HCT116 (cell line): Measurements from ENCODE around the gene ZNF761.

Experiments
- CEBPB ChIP-seq: IDR thresholded peaks from 2 replicates; pipeline ENCODE4 v1.6.1; 2012; ENCODE audit warnings: low read depth
- EGR1 ChIP-seq: IDR thresholded peaks from 2 replicates; pipeline ENCODE4 v1.6.1; 2012; ENCODE audit warnings: low read depth
- EZH2 ChIP-seq: fragments of 200-600 bp; sonication (generic); IDR thresholded peaks from 2 replicates; pipeline ENCODE4 v1.6.1; 2017; ENCODE audit warnings: antibody characterized with exemption, mixed run types
- POLR2A ChIP-seq: IDR thresholded peaks from 2 replicates; pipeline ENCODE4 v1.7.0; 2011; ENCODE audit warnings: borderline replicate concordance; ENCODE audit not compliant: insufficient read depth, insufficient read length; ENCODE audit errors: extremely low read depth
- POLR2AphosphoS5 ChIP-seq: IDR thresholded peaks from 2 replicates; pipeline ENCODE4 v1.6.1; 2011; ENCODE audit warnings: mild to moderate bottlenecking, low read depth, low read length, moderate library complexity
- TCF7L2 ChIP-seq: IDR thresholded peaks from 2 replicates; pipeline ENCODE4 v1.7.0; 2011; ENCODE audit warnings: borderline replicate concordance, inconsistent platforms; ENCODE audit not compliant: insufficient read depth, insufficient read length; ENCODE audit errors: extremely low read depth
- TF ChIP-seq, protein P1 (sequence below), 3 experiments: fragments of 200-600 bp in 1 of 3; sonication (generic) in 1 of 3; IDR thresholded peaks in 2 of 3; conservative IDR thresholded peaks in 1 of 3; 2 replicates each; pipeline ENCODE4 v1.5.1; 2012 to 2017; ENCODE audit warnings: low read depth in 2 of 3, low read length in 2 of 3, antibody characterized with exemption in 1 of 3, borderline replicate concordance in 1 of 3, control low read depth in 1 of 3, mild to moderate bottlenecking in 1 of 3, mixed read lengths in 1 of 3, mixed run types in 1 of 3, moderate library complexity in 1 of 3; ENCODE audit not compliant: insufficient read depth in 1 of 3
- TF ChIP-seq, protein P2 (sequence below): IDR thresholded peaks from 2 replicates; pipeline ENCODE4 v1.6.1; 2012
- TF ChIP-seq, protein P3 (sequence below): IDR thresholded peaks from 2 replicates; pipeline ENCODE4 v1.6.1; 2011; ENCODE audit warnings: mild to moderate bottlenecking, low read length, moderate library complexity; ENCODE audit not compliant: insufficient replicate concordance; ENCODE audit errors: extremely low read depth

DNA sequence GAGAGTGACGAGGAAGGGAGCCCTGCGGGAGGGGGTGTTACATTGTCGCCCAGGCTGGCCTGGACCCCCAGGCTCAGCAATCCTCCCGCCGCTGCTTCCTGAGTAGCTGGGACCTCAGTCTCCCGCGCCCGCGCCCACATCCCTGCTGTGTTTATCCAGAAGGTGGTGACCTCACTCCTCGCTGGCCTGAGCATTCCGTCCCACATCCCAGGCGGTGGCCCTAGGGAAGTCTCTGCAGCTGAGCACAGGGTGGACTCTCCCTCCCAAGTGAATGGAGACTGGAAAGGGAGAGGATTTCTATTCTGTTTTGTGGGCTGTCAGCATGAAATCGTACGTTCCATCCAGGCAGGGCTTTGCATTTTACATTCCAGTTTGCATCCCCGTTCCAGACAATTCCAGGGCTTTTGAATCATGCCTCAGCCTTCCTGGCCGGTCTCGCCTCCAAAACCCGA is 37.2 kb upstream of the ZNF761 start:
- TF ChIP-seq TCF7L2: no peak
- TF ChIP-seq, protein P1, sequence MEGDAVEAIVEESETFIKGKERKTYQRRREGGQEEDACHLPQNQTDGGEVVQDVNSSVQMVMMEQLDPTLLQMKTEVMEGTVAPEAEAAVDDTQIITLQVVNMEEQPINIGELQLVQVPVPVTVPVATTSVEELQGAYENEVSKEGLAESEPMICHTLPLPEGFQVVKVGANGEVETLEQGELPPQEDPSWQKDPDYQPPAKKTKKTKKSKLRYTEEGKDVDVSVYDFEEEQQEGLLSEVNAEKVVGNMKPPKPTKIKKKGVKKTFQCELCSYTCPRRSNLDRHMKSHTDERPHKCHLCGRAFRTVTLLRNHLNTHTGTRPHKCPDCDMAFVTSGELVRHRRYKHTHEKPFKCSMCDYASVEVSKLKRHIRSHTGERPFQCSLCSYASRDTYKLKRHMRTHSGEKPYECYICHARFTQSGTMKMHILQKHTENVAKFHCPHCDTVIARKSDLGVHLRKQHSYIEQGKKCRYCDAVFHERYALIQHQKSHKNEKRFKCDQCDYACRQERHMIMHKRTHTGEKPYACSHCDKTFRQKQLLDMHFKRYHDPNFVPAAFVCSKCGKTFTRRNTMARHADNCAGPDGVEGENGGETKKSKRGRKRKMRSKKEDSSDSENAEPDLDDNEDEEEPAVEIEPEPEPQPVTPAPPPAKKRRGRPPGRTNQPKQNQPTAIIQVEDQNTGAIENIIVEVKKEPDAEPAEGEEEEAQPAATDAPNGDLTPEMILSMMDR (IDR thresholded peaks at IDR 0.05 in 2 of 3, conservative IDR thresholded peaks at IDR 0.05 in 1 of 3; ENCODE audit: borderline replicate concordance in 1 of 3, insufficient read depth in 1 of 3, low read depth in 2 of 3, low read length in 2 of 3): no peak
- no peak for TF ChIP-seq POLR2A
- no peak for TF ChIP-seq EGR1
- no peak for TF ChIP-seq CEBPB
- no peak for TF ChIP-seq POLR2AphosphoS5
- TF ChIP-seq, protein P2, sequence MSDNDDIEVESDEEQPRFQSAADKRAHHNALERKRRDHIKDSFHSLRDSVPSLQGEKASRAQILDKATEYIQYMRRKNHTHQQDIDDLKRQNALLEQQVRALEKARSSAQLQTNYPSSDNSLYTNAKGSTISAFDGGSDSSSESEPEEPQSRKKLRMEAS: no peak
- TF ChIP-seq, protein P3, sequence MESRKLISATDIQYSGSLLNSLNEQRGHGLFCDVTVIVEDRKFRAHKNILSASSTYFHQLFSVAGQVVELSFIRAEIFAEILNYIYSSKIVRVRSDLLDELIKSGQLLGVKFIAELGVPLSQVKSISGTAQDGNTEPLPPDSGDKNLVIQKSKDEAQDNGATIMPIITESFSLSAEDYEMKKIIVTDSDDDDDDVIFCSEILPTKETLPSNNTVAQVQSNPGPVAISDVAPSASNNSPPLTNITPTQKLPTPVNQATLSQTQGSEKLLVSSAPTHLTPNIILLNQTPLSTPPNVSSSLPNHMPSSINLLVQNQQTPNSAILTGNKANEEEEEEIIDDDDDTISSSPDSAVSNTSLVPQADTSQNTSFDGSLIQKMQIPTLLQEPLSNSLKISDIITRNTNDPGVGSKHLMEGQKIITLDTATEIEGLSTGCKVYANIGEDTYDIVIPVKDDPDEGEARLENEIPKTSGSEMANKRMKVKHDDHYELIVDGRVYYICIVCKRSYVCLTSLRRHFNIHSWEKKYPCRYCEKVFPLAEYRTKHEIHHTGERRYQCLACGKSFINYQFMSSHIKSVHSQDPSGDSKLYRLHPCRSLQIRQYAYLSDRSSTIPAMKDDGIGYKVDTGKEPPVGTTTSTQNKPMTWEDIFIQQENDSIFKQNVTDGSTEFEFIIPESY: no peak
- no peak for TF ChIP-seq EZH2
